ENCODE measurements around the gene PCDH15.

Gene PCDH15

GRCh38 chr10:53839440-53840039 lies 961.5 kb downstream of the PCDH15 start:
- peak; percentile 92 for FAIRE-seq

DNA sequence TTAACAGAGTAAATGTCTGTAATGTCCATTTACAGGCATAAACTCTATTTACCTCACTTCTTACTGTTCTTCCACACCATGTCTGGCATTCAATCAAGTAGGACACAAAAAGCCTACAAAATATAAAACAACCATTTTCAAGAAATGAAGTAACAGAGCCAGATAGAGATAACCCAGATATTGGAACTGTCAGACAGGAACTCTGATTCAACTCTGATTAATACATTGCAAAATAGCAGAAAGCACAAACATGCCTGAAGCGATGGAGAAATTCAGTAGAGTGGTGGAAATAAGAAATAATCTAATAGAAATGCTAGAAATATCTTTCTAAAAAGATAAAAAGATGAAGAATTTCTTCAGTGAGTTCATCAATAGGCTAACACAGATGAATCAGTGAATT lies 964.4 kb downstream of the PCDH15 start:
- FAIRE-seq, result no peak

- FAIRE-seq, result no peak
Measured at GRCh38 chr10:53833908-53834307, 967.1 kb downstream of the PCDH15 start.

- no peak for FAIRE-seq
Measured at GRCh38 chr10:53827261-53827660, 973.8 kb downstream of the PCDH15 start.

- no peak for FAIRE-seq
Measured at GRCh38 chr10:53808677-53809372, 992.2 kb downstream of the PCDH15 start.

GRCh38 chr10:53786236-53786900 lies 1014.7 kb downstream of the PCDH15 start:
- no peak for FAIRE-seq

- no peak for FAIRE-seq
Measured at GRCh38 chr10:53771701-53772100, 1029.3 kb downstream of the PCDH15 start.

- FAIRE-seq, result no peak
Measured at GRCh38 chr10:53770903-53771302, 1030.1 kb downstream of the PCDH15 start.

- no peak for FAIRE-seq
Measured at GRCh38 chr10:53765311-53765710, 1035.7 kb downstream of the PCDH15 start.

DNA sequence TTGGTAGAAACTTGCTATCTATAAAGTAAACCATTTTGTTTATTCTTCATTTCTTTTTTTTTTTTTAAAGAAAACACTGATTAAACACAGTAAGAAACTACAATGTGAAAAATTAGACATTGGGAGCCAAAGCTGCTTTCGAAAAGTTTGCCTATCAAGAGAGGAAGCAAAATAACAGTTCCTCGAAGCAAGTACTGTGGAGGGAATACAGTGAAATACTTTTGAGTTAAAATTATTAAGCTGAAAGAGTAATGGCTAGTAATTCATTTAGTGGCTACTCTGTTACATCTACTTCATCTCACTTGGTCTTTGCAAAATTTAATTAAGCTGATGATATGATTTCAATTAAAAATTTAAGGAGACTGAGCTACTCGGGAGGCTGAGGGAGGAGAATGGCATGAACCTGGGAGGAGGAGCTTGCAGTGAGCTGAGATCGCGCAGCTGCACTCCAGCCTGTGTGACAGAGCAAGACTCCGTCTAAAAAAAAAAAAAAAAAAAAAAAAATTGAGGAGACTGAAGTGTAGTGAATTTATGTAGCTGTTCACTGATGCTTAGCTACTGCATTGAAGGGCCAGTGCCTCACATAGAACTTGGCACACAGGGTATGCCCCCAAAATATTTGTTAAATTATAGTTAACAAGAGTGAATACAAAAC lies 1046.3 kb downstream of the PCDH15 start:
- FAIRE-seq, result no peak

Data from colon (tissue), 2 donors.